Thyroid gland (tissue), 4 donors: ENCODE data around the gene CDC34.

Source experiments
- POLR2A ChIP-seq, 2 donors: fragments of 450-650 bp; IDR thresholded peaks; one replicate each; pipeline ENCODE4 v1.6.1; 2017; ENCODE audit warnings: antibody characterized with exemption in 2 of 2, mild to moderate bottlenecking in 2 of 2, moderate library complexity in 1 of 2
- TF ChIP-seq, protein P1 (sequence below), 6 experiments: fragments of 200-600 bp in 3 of 6; fragments of 450-650 bp in 3 of 6; sonication (generic) in 3 of 6; IDR thresholded peaks; one replicate each; pipeline ENCODE4 v1.5.1; 2016 to 2019; ENCODE audit warnings: antibody characterized with exemption in 6 of 6, mild to moderate bottlenecking in 2 of 6, inconsistent platforms in 1 of 6, moderate library complexity in 1 of 6

DNA sequence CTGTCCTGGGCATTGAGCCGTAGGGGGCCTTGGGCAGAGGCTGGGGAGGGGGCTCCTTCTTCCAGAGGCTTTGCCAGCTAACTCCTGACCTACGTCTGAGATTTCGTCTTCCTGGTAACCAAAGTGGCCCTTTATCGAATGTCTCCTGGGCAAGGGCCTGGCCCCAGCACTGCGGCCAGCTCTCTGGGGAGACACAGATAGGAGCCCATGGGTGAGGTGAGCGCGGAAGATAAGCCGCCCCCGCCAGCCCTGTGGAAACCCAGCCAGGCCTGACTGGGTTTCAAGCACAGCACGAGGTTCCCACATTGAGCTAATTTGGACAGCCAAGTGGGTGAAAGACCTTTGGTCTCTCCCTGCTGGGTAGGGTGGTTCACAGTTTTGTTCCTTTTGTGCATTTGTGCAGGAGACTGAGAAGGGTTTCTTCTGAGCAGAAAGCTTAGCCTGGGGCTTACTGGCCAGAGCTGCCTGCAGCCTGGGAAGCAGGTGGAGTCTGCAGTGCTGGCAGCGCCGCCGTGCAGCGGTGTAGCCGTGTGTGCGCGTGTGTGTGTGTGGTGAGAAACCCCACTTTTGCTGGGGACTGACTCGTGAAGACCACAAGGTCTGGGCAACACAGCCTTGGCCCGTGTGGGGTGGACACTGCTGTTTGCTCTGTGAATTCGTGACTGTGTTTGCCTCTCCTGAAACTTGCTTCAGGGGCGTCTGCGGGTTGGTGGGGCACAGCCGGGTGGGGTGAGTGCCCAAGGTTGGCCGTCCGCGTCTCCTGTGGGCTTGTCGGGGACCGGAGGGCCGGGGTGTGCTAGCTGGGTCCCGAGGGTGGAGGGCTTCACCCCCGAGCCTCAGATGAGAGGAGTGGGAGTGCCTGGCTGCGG, 43.3 kb downstream of the CDC34 start:
- TF ChIP-seq, protein P1, sequence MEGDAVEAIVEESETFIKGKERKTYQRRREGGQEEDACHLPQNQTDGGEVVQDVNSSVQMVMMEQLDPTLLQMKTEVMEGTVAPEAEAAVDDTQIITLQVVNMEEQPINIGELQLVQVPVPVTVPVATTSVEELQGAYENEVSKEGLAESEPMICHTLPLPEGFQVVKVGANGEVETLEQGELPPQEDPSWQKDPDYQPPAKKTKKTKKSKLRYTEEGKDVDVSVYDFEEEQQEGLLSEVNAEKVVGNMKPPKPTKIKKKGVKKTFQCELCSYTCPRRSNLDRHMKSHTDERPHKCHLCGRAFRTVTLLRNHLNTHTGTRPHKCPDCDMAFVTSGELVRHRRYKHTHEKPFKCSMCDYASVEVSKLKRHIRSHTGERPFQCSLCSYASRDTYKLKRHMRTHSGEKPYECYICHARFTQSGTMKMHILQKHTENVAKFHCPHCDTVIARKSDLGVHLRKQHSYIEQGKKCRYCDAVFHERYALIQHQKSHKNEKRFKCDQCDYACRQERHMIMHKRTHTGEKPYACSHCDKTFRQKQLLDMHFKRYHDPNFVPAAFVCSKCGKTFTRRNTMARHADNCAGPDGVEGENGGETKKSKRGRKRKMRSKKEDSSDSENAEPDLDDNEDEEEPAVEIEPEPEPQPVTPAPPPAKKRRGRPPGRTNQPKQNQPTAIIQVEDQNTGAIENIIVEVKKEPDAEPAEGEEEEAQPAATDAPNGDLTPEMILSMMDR (IDR thresholded peaks at IDR 0.05) = no peak
- peak in 1 of 2 donors; percentile 6 for TF ChIP-seq POLR2A (IDR thresholded peaks at IDR 0.05)
